Measurements from ENCODE around the gene SSR4. TPM values are rescaled to one million over a fixed set of nuclear protein-coding genes. Genes with fewer than 3 reads are reported as not detected.

The SSR4 gene
- total RNA-seq: 91.8 TPM

DNA sequence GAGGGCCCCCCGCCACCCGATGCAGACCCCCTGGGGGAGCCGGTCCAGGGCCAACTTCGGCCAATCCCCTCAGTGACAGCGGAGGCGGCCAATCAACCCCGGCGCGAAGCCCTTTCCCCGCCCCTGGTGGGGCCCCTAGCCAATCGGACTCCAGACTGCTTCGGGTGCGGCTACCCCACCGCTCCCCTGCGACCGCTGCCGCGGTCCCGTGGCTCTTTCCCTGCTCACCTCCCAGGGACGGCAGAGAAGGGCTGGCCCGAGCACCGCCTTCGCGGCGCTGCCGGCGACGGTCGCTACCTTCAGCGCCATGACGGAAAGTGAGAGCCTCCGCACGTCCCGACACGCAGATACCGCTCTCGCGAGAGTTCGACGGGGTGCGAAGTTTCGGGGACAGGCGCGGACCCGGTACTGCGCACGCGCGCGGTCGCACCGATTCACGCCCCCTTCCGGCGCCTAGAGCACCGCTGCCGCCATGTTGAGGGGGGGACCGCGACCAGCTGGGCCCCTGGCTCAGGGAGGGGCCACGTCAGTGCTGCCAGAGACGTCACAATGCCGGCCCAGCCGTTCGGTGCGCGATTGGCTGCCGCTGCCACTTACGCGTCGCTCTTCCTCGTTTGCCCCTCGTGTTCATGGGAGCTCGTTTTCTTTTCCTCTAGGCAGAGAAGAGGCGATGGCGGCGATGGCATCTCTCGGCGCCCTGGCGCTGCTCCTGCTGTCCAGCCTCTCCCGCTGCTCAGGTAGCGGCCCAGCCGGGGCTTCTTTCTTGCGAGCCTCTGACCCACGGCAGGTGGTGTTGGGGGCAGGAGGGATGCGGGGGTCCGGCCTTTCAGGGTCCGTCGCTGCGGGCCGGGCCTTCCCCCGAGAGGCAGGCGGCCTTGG, at the start of gene SSR4, which contains the start of gene IDH3G:
Gene SSR4, plus strand, starts transcription at position 651 of the 879 bp plus-strand sequence. Its CDS starts 20 bp downstream, at position 671.
Gene IDH3G, minus strand, starts transcription at position 358 of the 879 bp plus-strand sequence. Its CDS starts 49 bp downstream, at position 309.

DNA sequence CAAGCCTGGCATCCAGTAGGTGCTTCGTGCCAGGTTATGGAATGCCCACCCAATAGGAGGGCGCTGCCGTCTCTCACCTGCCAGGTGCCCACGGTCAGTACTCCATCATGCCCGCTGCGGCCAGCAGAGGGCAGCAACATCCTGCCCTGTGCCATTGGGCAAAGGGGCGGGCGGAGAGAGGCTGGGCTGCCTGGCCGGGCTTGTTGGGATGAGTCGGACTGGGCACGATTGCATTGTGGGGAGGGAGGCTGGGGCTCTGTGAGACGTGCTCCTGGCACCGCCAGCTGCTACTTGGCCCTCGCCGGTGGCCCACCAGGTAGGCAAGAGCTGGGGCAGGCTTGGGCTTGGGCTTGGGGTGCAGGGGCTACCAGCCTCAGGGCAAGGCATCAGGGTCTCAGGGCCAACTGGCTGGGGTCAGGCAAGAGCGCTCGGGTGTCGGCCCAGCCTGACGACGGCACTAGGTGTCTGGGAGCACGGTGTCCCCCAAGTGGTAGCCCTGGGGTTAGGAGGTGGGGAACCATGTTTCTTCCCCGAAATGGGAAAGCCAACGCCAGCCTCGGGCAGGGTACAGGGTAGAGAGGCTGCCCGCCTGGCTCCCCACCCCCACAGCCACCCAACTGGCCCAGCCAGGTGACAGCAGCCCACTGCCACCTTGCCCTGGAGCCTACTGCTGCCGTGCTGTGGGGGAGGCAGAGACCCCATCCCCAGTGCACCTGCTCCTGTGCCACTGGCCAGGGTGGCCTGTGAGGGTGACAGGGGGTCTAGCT, 30.3 kb upstream of the SSR4 start, which contains the start of gene PLXNB3:
Gene PLXNB3, plus strand, starts transcription at position 261 of the 767 bp plus-strand sequence. CDS start 1,287 bp downstream, outside the sequence.

DNA sequence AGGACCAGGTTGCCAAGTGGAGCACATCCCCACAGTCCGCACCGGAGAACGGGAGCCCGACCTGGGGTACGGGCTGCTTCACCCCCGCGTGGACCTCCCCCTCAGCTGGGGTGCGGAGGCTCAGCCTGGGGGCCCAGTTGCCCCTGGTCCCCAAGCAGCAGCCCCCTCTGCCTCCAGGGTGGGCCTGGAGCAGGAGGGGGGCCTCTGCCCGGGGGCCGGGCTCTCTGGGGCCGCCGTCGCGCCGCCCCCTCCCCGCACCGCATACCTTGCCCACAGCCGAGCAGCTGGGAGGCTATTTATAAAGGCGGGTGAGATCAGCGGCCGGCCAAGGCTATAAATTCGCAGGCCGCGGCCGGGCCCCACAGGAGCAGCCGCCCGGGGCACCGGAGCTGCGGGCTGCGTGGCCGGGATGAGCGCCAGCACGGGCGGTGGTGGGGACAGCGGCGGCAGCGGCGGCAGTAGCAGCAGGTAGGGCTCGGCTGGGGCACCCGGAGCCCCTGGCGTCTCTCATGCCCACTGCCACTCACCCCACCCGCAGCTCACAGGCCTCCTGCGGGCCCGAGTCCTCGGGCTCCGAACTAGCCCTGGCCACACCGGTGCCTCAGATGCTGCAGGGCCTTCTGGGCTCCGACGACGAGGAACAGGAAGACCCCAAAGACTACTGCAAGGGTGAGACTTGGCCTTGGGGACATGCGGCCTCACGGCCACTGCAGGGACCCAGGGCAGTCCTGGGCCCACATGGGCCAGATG, 13.6 kb upstream of the SSR4 start, which contains the start of gene SRPK3:
Gene SRPK3, plus strand, starts transcription at position 364 of the 750 bp plus-strand sequence. Its CDS starts 46 bp downstream, at position 410.

DNA sequence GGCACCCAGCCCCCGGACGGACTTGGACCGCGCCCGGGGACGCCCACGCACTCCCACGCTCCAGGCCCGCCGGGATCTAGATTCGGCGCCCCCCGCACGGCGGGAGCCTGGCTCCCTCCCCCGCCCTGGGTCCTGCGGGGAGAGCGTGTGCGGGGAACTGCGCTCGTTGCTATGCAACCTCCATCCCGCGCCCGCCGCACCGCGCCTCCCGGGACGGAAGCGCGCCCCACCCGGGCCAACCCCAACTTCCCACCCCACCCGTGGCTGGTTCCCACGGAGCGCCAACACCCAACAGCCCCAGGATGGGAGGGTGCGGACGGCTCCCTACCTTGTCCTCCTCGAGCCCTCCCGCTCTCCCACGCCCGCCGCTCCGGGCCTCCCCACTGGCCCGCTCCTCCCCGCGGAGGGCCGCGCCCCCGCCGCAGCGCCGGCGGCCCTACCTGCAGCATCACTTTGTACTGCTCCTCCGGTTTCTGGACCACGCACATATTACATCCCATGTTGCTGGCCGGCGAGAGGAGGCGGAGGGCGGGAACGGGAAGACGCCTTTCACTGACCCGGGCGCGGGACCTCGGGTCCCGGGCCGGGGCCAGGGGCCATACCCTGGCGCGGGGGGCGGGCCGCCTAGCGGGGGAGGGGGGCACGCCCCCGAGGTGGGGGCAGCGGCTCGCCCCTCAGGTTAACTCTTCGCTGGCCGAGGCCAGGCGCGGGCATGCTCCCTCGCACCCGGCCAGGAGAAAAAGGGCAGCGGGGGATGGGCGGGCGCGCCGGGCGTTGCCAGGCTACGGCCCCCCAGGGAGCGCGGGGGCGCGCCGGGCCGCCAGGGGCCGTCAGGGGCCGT, 35.6 kb downstream of the SSR4 start, which contains the start of gene PDZD4:
Gene PDZD4, minus strand, starts transcription at position 746 of the 841 bp plus-strand sequence. Its CDS starts 246 bp downstream, at position 500.

Other genes starting within 250 kb of the SSR4 start
- gene CCNQ, start 195.5 kb upstream of the SSR4 start, total RNA-seq: 17.0 TPM
- 72.7 TPM for gene DUSP9, start 147.5 kb upstream of the SSR4 start, total RNA-seq
- gene PNCK, start 120.9 kb upstream of the SSR4 start, total RNA-seq: 6.5 TPM
- gene SLC6A8, start 106.7 kb upstream of the SSR4 start, total RNA-seq: 40.9 TPM
- 94.9 TPM for gene BCAP31, start 70.3 kb upstream of the SSR4 start, total RNA-seq
- 10.8 TPM for gene ABCD1, start 69.8 kb upstream of the SSR4 start, total RNA-seq
- 2.5 TPM for gene PLXNB3, start 30.4 kb upstream of the SSR4 start, total RNA-seq
- gene SRPK3, start 13.6 kb upstream of the SSR4 start, total RNA-seq: 15.1 TPM
- 70.3 TPM for gene IDH3G, start 293 bp upstream of the SSR4 start, total RNA-seq
- 10.6 TPM for gene PDZD4, start 35.9 kb downstream of the SSR4 start, total RNA-seq
- 38.7 TPM for gene L1CAM, start 91.5 kb downstream of the SSR4 start, total RNA-seq
- gene AVPR2, start 110.0 kb downstream of the SSR4 start, total RNA-seq: 4.1 TPM
- 54.8 TPM for gene ARHGAP4, start 131.6 kb downstream of the SSR4 start, total RNA-seq
- 47.4 TPM for gene NAA10, start 140.4 kb downstream of the SSR4 start, total RNA-seq
- gene RENBP, start 150.0 kb downstream of the SSR4 start, total RNA-seq: 13.3 TPM
- gene HCFC1, start 177.2 kb downstream of the SSR4 start, total RNA-seq: 56.3 TPM
- 4.3 TPM for gene TMEM187, start 178.1 kb downstream of the SSR4 start, total RNA-seq
- 32.6 TPM for gene IRAK1, start 225.2 kb downstream of the SSR4 start, total RNA-seq

All from metanephros (tissue), 1 donor.